A673 (cell line): ENCODE results near the gene SOX30. TPM values are rescaled to one million over a fixed set of nuclear protein-coding genes. Genes with fewer than 3 reads are reported as not detected.

ENCODE experiments used
- BruUV-seq: library from RNA; stranded (reverse); fragments of 400-500 nt; replicated peaks from 2 replicates; lab custom pipeline; 2021; lab: Mats Ljungman, UMichigan
- CTCF ChIA-PET: fragments of 300-600 bp; sonication (Branson Sonifier 250); formaldehyde crosslinking; loops from one replicate; lab custom pipeline; 2022; ENCODE audit warnings: antibody characterized with exemption; lab: Charles Lee
- POLR2A ChIA-PET: fragments of 300-600 bp; sonication (Branson Sonifier 250); formaldehyde crosslinking; loops from one replicate; lab custom pipeline; 2022; ENCODE audit warnings: antibody characterized with exemption; ENCODE audit not compliant: low non-redundant PET; lab: Charles Lee
- DNase-seq: peaks from one replicate; pipeline ENCODE4 v3.0.0-alpha.2; 2015; ENCODE audit warnings: low spot score
- H3K27ac ChIP-seq: fragments of 200-600 bp; sonication (generic); 2 replicates; pipeline ENCODE4 v1.5.1; 2016; ENCODE audit warnings: mixed run types, low read depth, mild to moderate bottlenecking, mixed read lengths, antibody characterized with exemption, low read length; ENCODE audit not compliant: poor library complexity, severe bottlenecking
- H3K27me3 ChIP-seq: fragments of 200-600 bp; sonication (generic); replicated peaks from 2 replicates; pipeline ENCODE4 v1.6.1; 2017; ENCODE audit warnings: mixed run types, low read depth, mild to moderate bottlenecking, mixed read lengths, antibody characterized with exemption, low read length; ENCODE audit not compliant: insufficient read depth, poor library complexity
- H3K36me3 ChIP-seq: fragments of 200-600 bp; sonication (generic); 2 replicates; pipeline ENCODE4 v1.6.1; 2016; ENCODE audit warnings: mixed run types, mild to moderate bottlenecking, mixed read lengths, antibody characterized with exemption, low read length; ENCODE audit not compliant: insufficient read depth, poor library complexity, severe bottlenecking
- H3K4me1 ChIP-seq: fragments of 200-600 bp; sonication (generic); 2 replicates; pipeline ENCODE4 v1.6.1; 2017; ENCODE audit warnings: mixed run types, mild to moderate bottlenecking, mixed read lengths, antibody characterized with exemption, low read length; ENCODE audit not compliant: insufficient read depth, poor library complexity, severe bottlenecking
- H3K4me3 ChIP-seq: fragments of 200-600 bp; sonication (generic); 2 replicates; pipeline ENCODE4 v1.5.1; 2016; ENCODE audit warnings: low read depth, mixed run types, mild to moderate bottlenecking, mixed read lengths, low read length; ENCODE audit not compliant: poor library complexity, severe bottlenecking
- H3K9me3 ChIP-seq: fragments of 200-600 bp; sonication (generic); 2 replicates; pipeline ENCODE4 v1.6.1; 2016; ENCODE audit warnings: mixed run types, low read depth, mild to moderate bottlenecking, mixed read lengths, antibody characterized with exemption, low read length; ENCODE audit not compliant: poor library complexity, severe bottlenecking
- EZH2 ChIP-seq: fragments of 200-600 bp; sonication (generic); IDR thresholded peaks from 2 replicates; pipeline ENCODE4 v1.6.1; 2017; ENCODE audit warnings: borderline replicate concordance, low read depth, mild to moderate bottlenecking, mixed read lengths, antibody characterized with exemption, low read length; ENCODE audit not compliant: poor library complexity, severe bottlenecking
- intact Hi-C: fragments of 100-400 bp; cut with micrococcal nuclease; formaldehyde crosslinking; loops from one replicate; pipeline ENCODE4 v1.10.0; 2022; ENCODE audit not compliant: unreplicated experiment
- total RNA-seq: library from RNA; stranded (reverse); gene quantifications from 2 replicates; pipeline ENCODE4 v1.2.3, GENCODE V29; 2021
- TF ChIP-seq, protein P1 (sequence below): fragments of 300-800, 200-600 bp; sonication (generic); conservative IDR thresholded peaks from 2 replicates; pipeline ENCODE4 v1.5.1; 2017; ENCODE audit warnings: low read depth, mild to moderate bottlenecking, antibody characterized with exemption, low read length, moderate library complexity, mixed read lengths

SOX30 gene
- total RNA-seq, 1 experiment from 2014 or later = not detected

DNA sequence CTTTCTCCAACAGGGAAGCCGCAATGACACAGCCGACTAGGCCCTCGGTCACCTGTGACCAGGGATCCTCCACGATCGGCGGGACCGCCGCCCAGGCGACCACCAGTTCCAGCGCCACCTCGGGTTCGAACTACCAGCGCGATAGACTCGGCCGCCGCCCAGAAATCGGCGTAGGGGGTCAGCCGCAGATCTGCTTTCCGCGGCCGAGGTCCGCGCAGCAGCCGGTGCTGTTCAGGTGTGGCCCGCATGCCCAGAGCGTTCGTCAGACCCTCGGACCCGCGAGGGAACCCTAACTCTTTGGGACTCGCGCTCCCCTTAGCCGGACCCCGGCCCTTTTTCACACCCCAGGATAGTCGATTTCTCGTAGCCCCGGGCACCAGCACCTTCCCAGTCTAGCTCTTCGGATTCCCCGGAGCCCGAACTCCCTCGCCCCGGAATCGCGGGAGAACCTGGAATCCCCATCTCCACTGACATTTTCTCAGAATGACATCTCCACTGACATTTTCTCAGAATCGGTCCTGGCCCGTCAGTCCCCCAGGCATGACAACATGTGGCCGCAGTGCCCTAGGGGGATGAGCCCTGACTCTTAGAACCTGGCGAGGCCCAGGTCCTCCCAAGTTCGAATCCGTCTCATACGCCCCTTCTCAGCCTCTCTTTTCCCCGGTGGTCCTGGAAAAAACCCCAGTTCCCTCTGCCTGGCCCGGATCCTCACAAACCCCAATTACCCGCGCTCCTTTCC lies 19.5 kb upstream of the SOX30 start:
- ChIA-PET POLR2A (no interaction called here), CTCF (no interaction called here)
- BruUV-seq = no TSS peak
- peaks cover 10% of the 10 kb centered on the region for H3K27me3 ChIP-seq
- intact Hi-C loops = loop anchor here (2.0 to 5.0 kb wide), 2 partner anchors 46 to 71 kb away; partner anchors contain the start of gene LSM11
- peak overlapping the region; percentile 47 for H3K4me3 ChIP-seq
- no peak overlapping the region for H3K27ac ChIP-seq
- TF ChIP-seq, protein P1, sequence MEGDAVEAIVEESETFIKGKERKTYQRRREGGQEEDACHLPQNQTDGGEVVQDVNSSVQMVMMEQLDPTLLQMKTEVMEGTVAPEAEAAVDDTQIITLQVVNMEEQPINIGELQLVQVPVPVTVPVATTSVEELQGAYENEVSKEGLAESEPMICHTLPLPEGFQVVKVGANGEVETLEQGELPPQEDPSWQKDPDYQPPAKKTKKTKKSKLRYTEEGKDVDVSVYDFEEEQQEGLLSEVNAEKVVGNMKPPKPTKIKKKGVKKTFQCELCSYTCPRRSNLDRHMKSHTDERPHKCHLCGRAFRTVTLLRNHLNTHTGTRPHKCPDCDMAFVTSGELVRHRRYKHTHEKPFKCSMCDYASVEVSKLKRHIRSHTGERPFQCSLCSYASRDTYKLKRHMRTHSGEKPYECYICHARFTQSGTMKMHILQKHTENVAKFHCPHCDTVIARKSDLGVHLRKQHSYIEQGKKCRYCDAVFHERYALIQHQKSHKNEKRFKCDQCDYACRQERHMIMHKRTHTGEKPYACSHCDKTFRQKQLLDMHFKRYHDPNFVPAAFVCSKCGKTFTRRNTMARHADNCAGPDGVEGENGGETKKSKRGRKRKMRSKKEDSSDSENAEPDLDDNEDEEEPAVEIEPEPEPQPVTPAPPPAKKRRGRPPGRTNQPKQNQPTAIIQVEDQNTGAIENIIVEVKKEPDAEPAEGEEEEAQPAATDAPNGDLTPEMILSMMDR = no peak
- TF ChIP-seq EZH2 = no peak
- H3K4me1 ChIP-seq = peaks cover 7% of the 10 kb centered on the region
- no peaks in the 10 kb centered on the region for H3K9me3 ChIP-seq
- no peak for DNase-seq
- no peaks in the 10 kb centered on the region for H3K36me3 ChIP-seq

DNA sequence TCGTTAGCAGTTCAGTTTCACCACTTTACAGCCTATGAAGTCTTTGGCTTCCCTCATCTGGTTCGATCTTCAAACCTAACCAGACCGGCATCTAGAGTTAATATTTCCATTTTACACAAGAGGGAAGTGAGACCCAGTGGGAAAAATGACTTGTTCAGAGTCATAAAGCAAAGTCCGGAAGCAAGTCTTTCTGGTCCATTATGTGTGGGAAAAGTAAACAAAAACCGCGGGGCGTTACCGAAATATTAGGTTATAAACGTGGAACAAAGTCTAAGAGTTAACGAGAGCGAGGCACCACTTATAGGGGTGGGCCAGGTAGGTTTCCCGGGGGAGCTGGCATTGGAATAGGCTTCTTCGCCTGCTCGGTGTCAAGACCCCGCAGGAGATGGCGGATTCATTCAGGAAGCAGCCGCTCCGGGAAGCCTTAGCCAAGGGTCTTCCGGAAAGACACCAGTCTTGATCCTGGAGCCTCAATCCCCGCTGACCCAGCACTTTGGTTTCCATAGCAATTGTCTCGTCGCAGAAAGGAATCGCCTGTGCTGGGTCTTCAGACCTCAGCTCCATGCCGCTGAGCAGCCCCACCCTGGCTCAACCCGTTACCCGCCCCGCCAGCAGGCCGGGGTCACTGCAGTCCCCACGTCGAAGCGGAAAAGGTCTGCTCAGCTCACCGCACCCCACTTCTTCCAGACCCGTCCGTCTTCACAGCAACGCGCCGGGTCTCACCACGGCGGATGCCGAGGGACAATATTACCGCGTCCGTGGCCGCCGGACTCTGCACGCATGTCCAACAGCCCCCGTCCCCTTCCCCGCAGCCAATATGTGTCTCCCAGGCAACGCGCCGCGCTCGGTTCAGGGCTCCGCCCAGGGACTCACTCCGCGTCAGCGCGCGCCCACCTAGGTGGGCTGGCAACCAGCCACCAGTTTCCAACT lies 18.7 kb upstream of the SOX30 start, which contains the start of gene C5orf52:
TSS of gene C5orf52 (plus strand) at position 872 of the 930 bp plus-strand sequence. CDS start 82 bp downstream, outside the sequence.
- Histone ChIP-seq H3K9me3 (no peaks in the 10 kb centered on the region), H3K4me3 (peak within 1 kb of the TSS; percentile 47), H3K4me1 (peaks cover 7% of the 10 kb centered on the region), H3K36me3 (no peaks in the 10 kb centered on the region), H3K27ac (no peak within 1 kb of the TSS), H3K27me3 (peaks cover 10% of the 10 kb centered on the region)
- CTCF ChIA-PET = interaction anchor here (1.7 kb wide), 1 partner anchor 73 kb away, joined by 5 read pairs; the partner anchor contains the start of gene LSM11
- DNase-seq = peak; percentile 37
- TF ChIP-seq EZH2 = no peak
- TF ChIP-seq, protein P1 = no peak
- POLR2A ChIA-PET = no interaction called here
- intact Hi-C loops = loop anchor here (2.0 to 5.0 kb wide), 2 partner anchors 46 to 72 kb away; partner anchors contain the start of gene LSM11
- no TSS peak for BruUV-seq

DNA sequence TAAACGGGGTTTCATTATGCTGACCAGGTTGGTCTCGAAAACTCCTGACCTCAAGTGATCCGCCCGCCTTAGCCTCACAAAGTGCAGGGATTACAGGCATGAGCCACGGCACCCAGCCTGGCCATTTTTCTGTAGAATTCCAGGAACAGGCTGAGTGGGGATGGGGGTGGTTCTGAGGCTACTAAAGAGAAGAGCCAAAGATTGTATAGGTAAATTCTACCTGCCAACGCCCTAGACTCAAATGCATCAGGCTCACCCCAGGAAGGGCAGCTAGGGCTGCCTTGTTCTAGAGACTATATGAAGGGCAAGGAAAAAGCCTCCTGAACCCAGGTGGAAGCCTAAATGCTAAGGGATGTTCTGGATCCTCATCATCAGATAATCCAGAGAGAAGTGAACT lies 17.5 kb upstream of the SOX30 start:
- DNase-seq = no peak
- Histone ChIP-seq H3K9me3 (no peaks in the 10 kb centered on the region), H3K4me1 (peaks cover 7% of the 10 kb centered on the region), H3K27ac (no peak overlapping the region), H3K27me3 (peaks cover 10% of the 10 kb centered on the region), H3K36me3 (no peaks in the 10 kb centered on the region), H3K4me3 (no peak overlapping the region)
- CTCF ChIA-PET = interaction anchor here (1.7 kb wide), 1 partner anchor 74 kb away, joined by 5 read pairs; the partner anchor contains the start of gene LSM11
- POLR2A ChIA-PET = no interaction called here
- BruUV-seq = no TSS peak
- intact Hi-C loops = loop anchor here (2.0 to 5.0 kb wide), 2 partner anchors 48 to 73 kb away; partner anchors contain the start of gene LSM11
- TF ChIP-seq, protein P1 = no peak
- TF ChIP-seq EZH2 = no peak
